ENCODE data around the gene TMEM207. TPM values are rescaled to one million over a fixed set of nuclear protein-coding genes. Genes with fewer than 3 reads are reported as not detected.

TMEM207 gene
- total RNA-seq, 1 donor from 2014 or later: not detected

- DNase-seq (ENCODE audit: low read depth): no peak
These were observed 5.0 kb downstream of the TMEM207 start for GRCh38 chr3:190444576-190445145.

GRCh38 chr3:190444006-190444405 is 5.7 kb downstream of the TMEM207 start:
- DNase-seq (ENCODE audit: low read depth): no peak

GRCh38 chr3:190443257-190443656 is 6.4 kb downstream of the TMEM207 start:
- peak; percentile 45 for DNase-seq (ENCODE audit: low read depth)

- DNase-seq (ENCODE audit: low read depth): no peak
These were observed 7.5 kb downstream of the TMEM207 start for GRCh38 chr3:190442240-190442639.

GRCh38 chr3:190436331-190436730 is 13.4 kb downstream of the TMEM207 start:
- peak; percentile 48 for DNase-seq (ENCODE audit: low read depth)

- peak; percentile 57 for DNase-seq (ENCODE audit: low read depth)
These were observed 14.1 kb downstream of the TMEM207 start for GRCh38 chr3:190435618-190436017.

- no peak for DNase-seq (ENCODE audit: low read depth)
These were observed 16.1 kb downstream of the TMEM207 start for GRCh38 chr3:190433626-190434025.

- no peak for DNase-seq (ENCODE audit: low read depth)
These were observed 17.5 kb downstream of the TMEM207 start for GRCh38 chr3:190432216-190432615.

- no peak for DNase-seq (ENCODE audit: low read depth)
These were observed 18.8 kb downstream of the TMEM207 start for GRCh38 chr3:190430906-190431305.

- peak; percentile 3 for DNase-seq (ENCODE audit: low read depth)
These were observed 20.0 kb downstream of the TMEM207 start for GRCh38 chr3:190429681-190430080.

GRCh38 chr3:190426806-190427507 is 22.7 kb downstream of the TMEM207 start:
- DNase-seq (ENCODE audit: low read depth): no peak

GRCh38 chr3:190425833-190426232 is 23.9 kb downstream of the TMEM207 start:
- no peak for DNase-seq (ENCODE audit: low read depth)

- peak; percentile 64 for DNase-seq (ENCODE audit: low read depth)
These were observed 24.9 kb downstream of the TMEM207 start for GRCh38 chr3:190424478-190425439.

GRCh38 chr3:190424108-190424477 is 25.6 kb downstream of the TMEM207 start:
- DNase-seq (ENCODE audit: low read depth): no peak

- DNase-seq (ENCODE audit: low read depth): no peak
These were observed 35.4 kb downstream of the TMEM207 start for GRCh38 chr3:190414297-190414696.

- no peak for DNase-seq (ENCODE audit: low read depth)
These were observed 45.0 kb downstream of the TMEM207 start for GRCh38 chr3:190404715-190405114.

GRCh38 chr3:190401963-190402362 is 47.7 kb downstream of the TMEM207 start:
- DNase-seq (ENCODE audit: low read depth): no peak

GRCh38 chr3:190399677-190400076 is 50.0 kb downstream of the TMEM207 start:
- no peak for DNase-seq (ENCODE audit: low read depth)

GRCh38 chr3:190397889-190398288 is 51.8 kb downstream of the TMEM207 start:
- DNase-seq (ENCODE audit: low read depth): no peak

- DNase-seq (ENCODE audit: low read depth): no peak
These were observed 53.7 kb downstream of the TMEM207 start for GRCh38 chr3:190396001-190396400.

- DNase-seq (ENCODE audit: low read depth): no peak
These were observed 61.0 kb downstream of the TMEM207 start for GRCh38 chr3:190388703-190389102.
